BLaER1 treated with 17β-estradiol and CSF1 and Interleukin-3, amounts not matched to agents 10 nM and 100 nM (cell line): ENCODE results near the gene TYSND1.
"Not testable (repeated sequence)": the region's sequence is repeated elsewhere in the genome, so short reads cannot be mapped to it uniquely, and the experiment has no call there.

Source experiments
- H3K27ac ChIP-seq, 11 experiments: shearing (Covaris generic); formaldehyde crosslinking; 2 replicates each; pipeline ENCODE4 v1.8.1; 2022
- H3K27me3 ChIP-seq, 11 experiments: shearing (Covaris generic); formaldehyde crosslinking; 2 replicates each; pipeline ENCODE4 v1.8.1; 2022
- H3K36me3 ChIP-seq, 11 experiments: shearing (Covaris generic); formaldehyde crosslinking; 2 replicates each; pipeline ENCODE4 v1.8.1; 2022
- H3K4me1 ChIP-seq, 10 experiments: shearing (Covaris generic); formaldehyde crosslinking; 2 replicates each; pipeline ENCODE4 v1.8.1; 2022
- H3K4me2 ChIP-seq, 11 experiments: shearing (Covaris generic); formaldehyde crosslinking; 2 replicates each; pipeline ENCODE4 v1.8.1; 2022
- H3K4me3 ChIP-seq, 10 experiments: shearing (Covaris generic); formaldehyde crosslinking; 2 replicates each; pipeline ENCODE4 v1.8.1; 2022
- H3K9ac ChIP-seq, 11 experiments: shearing (Covaris generic); formaldehyde crosslinking; 2 replicates each; pipeline ENCODE4 v1.8.1; 2022
- H3K9me3 ChIP-seq, 11 experiments: shearing (Covaris generic); formaldehyde crosslinking; replicated peaks in 1 of 11; 2 replicates each; pipeline ENCODE4 v1.8.1; 2022
- H4K20me1 ChIP-seq, 11 experiments: shearing (Covaris generic); formaldehyde crosslinking; 2 replicates each; pipeline ENCODE4 v1.8.1; 2022
- Cebpa-rat ChIP-seq, 11 experiments: shearing (Covaris generic); IDR thresholded peaks; 2 replicates each; pipeline ENCODE4 v1.8.1; 2022

TYSND1 gene

DNA sequence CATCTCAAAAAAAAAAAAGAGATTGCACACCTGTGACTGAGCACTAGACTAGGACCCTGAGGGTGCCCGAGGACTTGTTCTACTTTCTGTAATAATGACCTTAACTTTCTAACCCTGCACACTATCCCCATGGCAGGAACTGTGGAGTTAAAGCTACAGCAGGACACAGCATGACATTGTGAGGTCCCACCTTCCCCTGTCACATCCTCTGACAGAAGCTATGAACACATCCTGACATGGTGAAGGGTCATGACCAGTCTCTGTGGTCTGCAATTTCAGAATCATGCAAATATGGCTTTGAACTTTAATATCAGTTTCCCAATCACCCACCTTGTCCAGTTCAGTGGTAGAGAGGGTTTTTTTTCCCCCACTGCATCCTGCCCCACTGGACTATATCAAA is 42.3 kb upstream of the TYSND1 start:
- Histone ChIP-seq H3K27ac (no peak overlapping the region), H3K36me3 (no peaks in the 10 kb centered on the region), H3K9ac (no peak overlapping the region), H3K9me3 (no peaks in the 10 kb centered on the region), H3K4me1 (peaks cover 9 to 32% (median 19%) of the 10 kb centered on the region in 10 experiments; a peak in 19 of 20 replicates), H3K27me3 (no peaks in the 10 kb centered on the region), H3K4me3 (no peak overlapping the region), H3K4me2 (no peak overlapping the region), H4K20me1 (no peaks in the 10 kb centered on the region)
- no peak for TF ChIP-seq Cebpa-rat (IDR thresholded peaks at IDR 0.05)

DNA sequence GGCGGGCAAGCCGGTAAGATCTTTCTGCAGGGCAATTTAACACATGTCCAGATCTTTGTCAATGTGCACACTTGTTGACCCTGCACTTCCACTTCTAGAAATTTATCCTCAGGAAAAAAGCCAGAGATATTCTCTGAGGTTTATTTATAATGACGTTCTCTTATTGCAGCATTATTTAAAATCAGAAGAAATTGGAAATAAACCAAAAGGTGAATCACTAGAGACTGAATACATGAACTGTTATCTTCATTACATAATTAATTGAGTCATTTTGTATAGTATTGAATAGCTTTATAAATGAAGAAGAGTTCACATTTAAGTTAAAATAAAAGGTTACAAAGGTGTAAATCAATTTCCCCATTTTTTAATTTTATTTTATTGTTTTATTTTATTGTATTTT is 40.1 kb upstream of the TYSND1 start:
- no peak overlapping the region for H3K27ac ChIP-seq
- no peak overlapping the region for H3K4me2 ChIP-seq
- no peak overlapping the region for H3K4me3 ChIP-seq
- no peaks in the 10 kb centered on the region for H3K9me3 ChIP-seq
- peaks cover 10 to 16% (median 12%) of the 10 kb centered on the region in 10 experiments for H3K4me1 ChIP-seq
- H3K9ac ChIP-seq: no peak overlapping the region
- no peak for TF ChIP-seq Cebpa-rat (IDR thresholded peaks at IDR 0.05)
- H3K36me3 ChIP-seq: no peaks in the 10 kb centered on the region
- H3K27me3 ChIP-seq: no peaks in the 10 kb centered on the region
- H4K20me1 ChIP-seq: no peaks in the 10 kb centered on the region

DNA sequence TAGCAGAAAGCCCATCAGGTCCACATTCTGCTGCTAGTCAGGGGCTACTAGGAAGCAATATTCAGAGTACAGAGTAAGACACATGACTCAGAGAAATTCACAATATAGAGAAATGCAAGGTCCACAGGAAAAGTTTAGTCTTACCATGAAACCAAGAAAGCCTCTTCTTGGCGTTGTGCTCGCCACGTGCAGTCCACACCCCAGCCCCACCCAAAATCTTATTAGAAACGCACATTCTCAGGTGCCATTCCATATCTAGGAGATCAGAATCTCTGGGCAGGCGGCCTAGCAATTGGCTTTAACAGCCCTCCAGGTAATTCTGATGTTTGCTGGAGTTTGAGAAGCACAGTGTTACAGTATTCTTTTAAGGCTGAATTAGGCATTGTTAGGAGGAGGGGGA is 39.6 kb upstream of the TYSND1 start:
- Histone ChIP-seq H4K20me1 (no peaks in the 10 kb centered on the region), H3K27ac (no peak overlapping the region)

DNA sequence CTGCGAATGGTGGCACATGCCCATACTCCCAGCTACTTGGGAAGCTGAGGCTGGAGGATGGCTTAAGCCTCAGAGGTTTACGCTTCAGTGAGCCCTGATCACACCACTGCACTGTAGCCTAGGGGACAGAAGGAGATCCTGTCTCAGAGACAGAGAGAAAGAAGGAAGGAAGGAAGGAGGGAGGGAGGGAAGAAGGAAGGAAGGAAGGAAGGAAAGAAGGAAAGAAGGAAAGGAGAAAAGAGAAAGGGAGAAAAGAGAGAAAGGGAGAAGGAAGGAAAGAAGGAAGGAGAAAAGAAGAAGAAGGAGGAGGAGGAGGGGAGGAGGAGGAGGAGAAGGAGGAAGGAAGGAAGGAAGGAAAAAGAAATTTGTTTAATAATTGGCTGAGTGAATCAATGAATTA is 36.8 kb upstream of the TYSND1 start:
- Histone ChIP-seq H3K36me3 (no peaks in the 10 kb centered on the region), H3K9me3 (peaks cover 0 to 19% (median 12%) of the 10 kb centered on the region in 11 experiments; a peak in 16 of 22 replicates), H3K4me3 (no peak overlapping the region), H4K20me1 (no peaks in the 10 kb centered on the region), H3K27ac (no peak overlapping the region), H3K27me3 (no peaks in the 10 kb centered on the region), H3K4me1 (peaks cover 0 to 10% (median 4%) of the 10 kb centered on the region in 10 experiments; a peak in 10 of 20 replicates), H3K9ac (no peak overlapping the region), H3K4me2 (peak overlapping the region in 6 of 11 experiments; percentile 12 to 38 (median 30); a peak in 6 of 22 replicates)
- no peak for TF ChIP-seq Cebpa-rat (IDR thresholded peaks at IDR 0.05)

More for the DNA sequence above, 39.6 kb upstream of the TYSND1 start:
- no peak overlapping the region for H3K4me2 ChIP-seq
- TF ChIP-seq Cebpa-rat (IDR thresholded peaks at IDR 0.05): no peak
- H3K36me3 ChIP-seq: no peaks in the 10 kb centered on the region
- peaks cover 5 to 11% (median 7%) of the 10 kb centered on the region in 10 experiments; a peak in 18 of 20 replicates for H3K4me1 ChIP-seq
- no peaks in the 10 kb centered on the region for H3K9me3 ChIP-seq
- no peak overlapping the region for H3K4me3 ChIP-seq
- no peaks in the 10 kb centered on the region for H3K27me3 ChIP-seq
- no peak overlapping the region for H3K9ac ChIP-seq

DNA sequence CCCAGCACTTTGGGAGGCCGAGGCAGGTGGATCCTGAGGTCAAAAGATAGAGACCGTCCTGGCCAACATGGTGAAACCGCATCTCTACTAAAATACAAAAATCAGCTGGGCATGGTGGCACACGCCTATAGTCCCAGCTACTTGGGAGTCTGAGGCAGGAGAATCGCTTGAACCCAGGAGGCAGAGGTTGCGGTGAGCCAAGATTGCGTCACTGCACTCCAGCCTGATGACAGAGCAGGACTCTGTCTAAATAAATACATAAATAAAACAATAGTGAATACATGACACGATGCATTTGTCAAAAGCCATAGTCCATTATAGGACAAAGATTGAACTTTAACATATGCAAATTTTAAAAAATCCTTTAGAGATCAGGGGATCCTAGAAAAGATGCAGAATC is 32.7 kb upstream of the TYSND1 start:
- H3K36me3 ChIP-seq, H3K4me3 ChIP-seq, H4K20me1 ChIP-seq, H3K27ac ChIP-seq, H3K27me3 ChIP-seq, H3K4me2 ChIP-seq, H3K9ac ChIP-seq: not testable (repeated sequence)
- Histone ChIP-seq H3K4me1 (peaks cover 2 to 12% (median 7%) of the 10 kb centered on the region in 10 experiments; a peak in 18 of 20 replicates), H3K9me3 (peaks cover 0 to 19% (median 12%) of the 10 kb centered on the region in 11 experiments; a peak in 16 of 22 replicates)

DNA sequence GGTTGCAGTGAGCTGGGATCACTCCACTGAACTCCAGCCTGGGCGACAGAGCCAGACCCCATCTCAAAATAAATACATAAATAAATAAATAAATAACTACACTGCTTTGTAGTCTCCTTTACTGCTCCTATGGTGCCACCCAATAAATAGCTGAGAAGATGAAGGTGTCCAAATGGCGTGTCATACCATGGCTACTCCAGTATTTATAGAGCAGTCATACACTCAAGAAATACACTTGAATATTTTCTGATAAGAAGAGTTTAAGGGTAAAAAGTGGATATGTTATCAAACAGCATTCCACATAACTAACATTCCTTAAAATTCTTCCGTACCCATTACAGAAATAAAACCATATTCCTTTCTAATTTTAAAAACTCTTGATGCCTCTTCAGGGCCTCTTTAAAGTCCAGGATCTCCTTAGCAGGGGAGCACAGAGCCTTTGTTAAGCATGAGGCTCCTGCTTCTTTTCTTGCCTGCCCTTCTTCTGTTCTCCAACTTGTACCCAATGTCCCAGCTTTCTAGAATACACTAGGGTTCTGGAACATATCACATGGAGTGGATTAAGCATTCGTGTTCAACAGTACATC is 31.7 kb upstream of the TYSND1 start:
- peaks cover 0 to 19% (median 12%) of the 10 kb centered on the region in 11 experiments; a peak in 16 of 22 replicates for H3K9me3 ChIP-seq
- peaks cover 8 to 13% (median 12%) of the 10 kb centered on the region in 10 experiments; a peak in 19 of 20 replicates for H3K4me1 ChIP-seq
- no peak for TF ChIP-seq Cebpa-rat (IDR thresholded peaks at IDR 0.05)
- H3K4me3 ChIP-seq: no peak overlapping the region
- H3K9ac ChIP-seq: no peak overlapping the region
- H3K27me3 ChIP-seq: no peaks in the 10 kb centered on the region
- H3K36me3 ChIP-seq: no peaks in the 10 kb centered on the region
- H3K27ac ChIP-seq: no peak overlapping the region
- H3K4me2 ChIP-seq: no peak overlapping the region
- H4K20me1 ChIP-seq: no peaks in the 10 kb centered on the region

DNA sequence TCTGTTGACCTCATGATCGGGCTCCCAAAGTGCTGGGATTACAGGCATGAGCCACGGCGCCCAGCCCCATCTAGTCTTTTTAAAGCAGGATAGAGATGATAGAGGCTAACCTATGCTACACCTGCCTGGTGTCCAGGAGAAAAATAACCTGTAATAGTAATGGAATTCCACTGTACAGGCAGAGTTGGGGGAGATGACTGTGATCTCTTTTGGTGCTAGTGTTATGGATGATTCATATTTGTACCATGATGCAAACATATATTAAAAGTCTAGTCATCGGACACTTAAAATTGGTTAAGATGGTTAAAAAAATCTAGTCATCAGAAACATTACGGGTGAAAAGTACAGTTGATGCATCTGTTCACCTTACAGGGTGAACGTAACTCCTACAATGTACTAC is 29.9 kb upstream of the TYSND1 start:
- H3K4me3 ChIP-seq: no peak overlapping the region
- no peaks in the 10 kb centered on the region for H3K36me3 ChIP-seq
- H3K4me1 ChIP-seq: peaks cover 7 to 14% (median 10%) of the 10 kb centered on the region in 10 experiments; a peak in 19 of 20 replicates
- peaks cover 0 to 19% (median 12%) of the 10 kb centered on the region in 11 experiments; a peak in 16 of 22 replicates for H3K9me3 ChIP-seq
- no peak overlapping the region for H3K9ac ChIP-seq
- no peak for TF ChIP-seq Cebpa-rat (IDR thresholded peaks at IDR 0.05)
- no peaks in the 10 kb centered on the region for H3K27me3 ChIP-seq
- H3K4me2 ChIP-seq: no peak overlapping the region
- no peak overlapping the region for H3K27ac ChIP-seq
- H4K20me1 ChIP-seq: no peaks in the 10 kb centered on the region

DNA sequence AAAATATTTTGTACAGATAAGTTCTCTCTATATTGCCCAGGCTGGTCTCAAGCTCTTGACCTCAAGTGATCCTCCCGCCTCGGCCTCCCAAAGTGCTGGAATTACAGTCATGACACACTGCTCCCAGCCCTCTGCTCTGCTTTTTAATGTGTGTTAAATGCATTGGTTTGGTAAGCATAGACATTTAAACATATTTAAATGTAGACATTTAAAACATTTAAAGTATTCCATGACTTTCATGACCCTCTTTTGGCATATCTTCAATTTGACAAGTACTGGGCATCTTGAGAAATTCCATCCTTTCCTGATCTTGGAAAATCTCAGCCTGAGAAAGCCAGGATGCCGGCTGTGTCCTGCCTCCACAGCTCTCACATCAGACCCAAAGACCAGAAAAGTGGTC is 29.0 kb upstream of the TYSND1 start:
- peaks cover 13 to 19% (median 15%) of the 10 kb centered on the region in 10 experiments for H3K4me1 ChIP-seq
- H3K4me3 ChIP-seq: no peak overlapping the region
- no peaks in the 10 kb centered on the region for H3K36me3 ChIP-seq
- no peaks in the 10 kb centered on the region for H3K27me3 ChIP-seq
- peaks cover 0 to 17% (median 11%) of the 10 kb centered on the region in 11 experiments; a peak in 16 of 22 replicates for H3K9me3 ChIP-seq
- H3K27ac ChIP-seq: no peak overlapping the region
- H4K20me1 ChIP-seq: no peaks in the 10 kb centered on the region
- TF ChIP-seq Cebpa-rat (IDR thresholded peaks at IDR 0.05): no peak
- H3K4me2 ChIP-seq: no peak overlapping the region
- no peak overlapping the region for H3K9ac ChIP-seq

DNA sequence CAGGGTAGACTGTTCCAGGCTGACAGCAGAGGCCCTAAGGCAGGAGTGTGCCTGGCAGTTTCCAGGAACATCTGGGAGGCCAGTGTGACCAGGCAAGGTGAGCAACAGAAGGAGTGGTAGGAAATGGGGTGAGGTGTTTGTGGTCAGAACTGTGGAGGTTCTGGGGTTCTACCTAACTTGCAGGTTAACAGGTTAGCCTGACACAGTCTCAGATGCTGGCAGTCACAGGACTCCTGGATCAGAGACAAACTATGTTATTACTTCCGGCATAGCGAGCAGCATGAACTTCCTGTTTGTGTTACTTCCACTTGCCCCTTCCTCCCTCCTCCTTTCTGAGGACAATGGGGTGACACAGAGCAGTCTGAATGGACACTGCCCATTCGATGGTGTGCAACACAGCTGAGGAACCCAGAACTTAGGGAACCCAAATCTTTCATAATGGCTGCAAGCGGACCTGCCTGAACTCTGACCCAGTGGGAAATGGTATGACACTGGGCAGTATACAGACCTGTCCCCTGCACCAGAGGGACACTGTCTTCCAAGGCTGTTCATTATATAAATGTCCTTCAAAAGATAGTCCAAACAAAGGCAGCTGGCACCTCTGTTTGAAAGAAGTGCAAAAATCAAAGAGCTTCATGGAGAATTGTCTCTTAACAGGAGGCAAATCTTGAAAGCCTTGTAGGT is 27.7 kb upstream of the TYSND1 start:
- H3K36me3 ChIP-seq: no peaks in the 10 kb centered on the region
- peaks cover 0 to 4% (median 0%) of the 10 kb centered on the region in 11 experiments; a peak in 2 of 22 replicates for H3K9me3 ChIP-seq
- H4K20me1 ChIP-seq: peaks cover 6 to 9% (median 8%) of the 10 kb centered on the region in 11 experiments; a peak in 21 of 22 replicates
- TF ChIP-seq Cebpa-rat (IDR thresholded peaks at IDR 0.05): no peak
- peak overlapping the region in 2 of 11 experiments; percentile 14 to 17; a peak in 3 of 22 replicates for H3K9ac ChIP-seq
- no peaks in the 10 kb centered on the region for H3K27me3 ChIP-seq
- H3K4me3 ChIP-seq: no peak overlapping the region
- peak overlapping the region; percentile 16 to 84 (median 48); a peak in 18 of 22 replicates for H3K4me2 ChIP-seq
- peak overlapping the region; percentile 9 to 68 (median 34); a peak in 15 of 22 replicates for H3K27ac ChIP-seq
- peaks cover 14 to 21% (median 17%) of the 10 kb centered on the region in 10 experiments for H3K4me1 ChIP-seq
